Stimulated activated CD8-positive, alpha-beta memory T cell treated with anti-CD3 and anti-CD28 coated beads, Interleukin-15, amount 100 ng/mL, for 24 hours (primary cell): Measurements from ENCODE around the gene FBXO48.

Experiments used
- DNase-seq: peaks from one replicate; pipeline ENCODE4 v3.0.0-alpha.2; 2020; ENCODE audit warnings: low read depth

The FBXO48 gene

DNA sequence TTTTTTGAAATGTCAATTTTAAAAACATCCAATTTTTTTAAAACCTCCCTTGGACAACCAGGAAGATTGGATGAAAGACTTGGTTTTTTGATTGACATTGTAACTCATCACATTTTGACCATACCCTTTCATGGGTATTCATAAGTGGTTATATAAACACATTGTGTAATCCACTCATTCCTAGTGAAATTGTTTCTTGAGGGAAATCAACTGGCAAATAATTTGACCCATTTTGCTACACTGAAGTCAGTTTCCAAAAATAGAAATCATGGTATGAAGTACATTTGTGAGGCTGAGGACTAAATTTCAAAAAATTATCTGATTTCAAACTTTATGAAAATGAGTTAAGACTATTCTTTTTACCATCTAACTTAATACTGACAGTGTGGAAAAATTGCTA, 31.5 kb downstream of the FBXO48 start:
- DNase-seq: no peak

DNA sequence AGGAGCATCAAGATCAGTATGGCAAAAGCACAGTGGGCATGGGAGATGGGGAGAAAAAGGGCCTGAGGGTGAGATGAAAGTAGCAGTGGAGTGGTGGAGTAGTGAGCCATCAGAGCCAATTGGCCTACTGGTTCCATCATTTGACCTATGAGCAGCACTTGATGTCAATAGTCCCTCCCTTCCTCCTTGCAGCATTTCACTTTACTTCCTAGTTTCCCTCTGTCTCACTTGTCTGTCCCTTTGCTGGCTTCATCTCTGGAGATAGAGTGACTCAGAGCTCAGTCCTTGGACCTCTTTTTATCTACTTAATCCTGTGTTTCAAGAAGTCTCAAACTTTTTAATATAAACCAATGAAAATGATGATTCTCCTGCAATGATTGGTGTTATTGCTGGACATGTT, 32.1 kb downstream of the FBXO48 start:
- DNase-seq: no peak

DNA sequence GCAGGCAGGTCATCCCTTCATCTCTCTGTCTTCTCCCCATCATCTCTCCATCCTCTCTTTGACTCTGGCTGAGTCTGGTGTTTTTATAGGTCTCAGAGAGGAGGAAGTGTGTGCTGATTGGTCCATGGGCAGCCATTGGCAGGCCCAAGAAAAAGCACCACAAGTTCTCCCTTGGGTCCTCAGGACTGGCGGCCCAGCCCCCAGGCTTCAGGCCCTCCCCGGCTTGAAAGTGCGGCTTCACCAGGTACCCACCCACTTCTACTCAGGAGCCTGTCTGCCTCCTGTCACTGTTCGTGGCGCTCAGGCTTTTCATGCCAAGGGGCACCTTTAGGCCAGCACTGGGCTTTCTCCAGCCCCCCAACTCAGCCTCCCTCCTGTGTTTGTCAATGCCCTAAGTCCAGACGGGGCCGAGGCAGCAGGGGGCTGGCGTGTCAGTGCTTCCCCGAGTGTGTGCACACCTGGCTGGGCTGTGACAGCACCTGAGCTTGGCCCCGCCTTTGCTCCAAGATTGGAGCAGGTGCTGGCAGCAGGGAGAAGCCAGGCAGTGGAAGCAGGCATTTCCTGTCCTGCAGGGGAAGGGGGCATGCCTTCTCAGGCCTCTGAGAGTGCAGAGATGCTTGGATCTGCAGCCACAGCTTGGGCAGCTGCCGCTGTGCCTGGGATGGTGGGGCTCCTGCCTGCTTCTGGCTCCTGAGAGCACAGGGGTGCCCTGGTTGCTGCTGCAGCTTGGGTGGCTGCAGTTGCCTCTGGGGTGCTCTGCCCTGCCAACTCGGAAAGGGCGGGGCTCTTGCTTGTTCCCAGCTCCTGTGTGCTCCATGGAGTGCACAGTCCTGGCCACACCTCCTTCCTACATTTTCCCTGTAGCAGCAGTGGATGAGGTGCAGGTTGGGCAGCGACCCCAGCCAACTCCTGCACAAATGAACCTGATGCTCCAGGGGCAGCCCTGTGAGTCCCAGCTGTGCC, 34.1 kb downstream of the FBXO48 start:
- no peak for DNase-seq

DNA sequence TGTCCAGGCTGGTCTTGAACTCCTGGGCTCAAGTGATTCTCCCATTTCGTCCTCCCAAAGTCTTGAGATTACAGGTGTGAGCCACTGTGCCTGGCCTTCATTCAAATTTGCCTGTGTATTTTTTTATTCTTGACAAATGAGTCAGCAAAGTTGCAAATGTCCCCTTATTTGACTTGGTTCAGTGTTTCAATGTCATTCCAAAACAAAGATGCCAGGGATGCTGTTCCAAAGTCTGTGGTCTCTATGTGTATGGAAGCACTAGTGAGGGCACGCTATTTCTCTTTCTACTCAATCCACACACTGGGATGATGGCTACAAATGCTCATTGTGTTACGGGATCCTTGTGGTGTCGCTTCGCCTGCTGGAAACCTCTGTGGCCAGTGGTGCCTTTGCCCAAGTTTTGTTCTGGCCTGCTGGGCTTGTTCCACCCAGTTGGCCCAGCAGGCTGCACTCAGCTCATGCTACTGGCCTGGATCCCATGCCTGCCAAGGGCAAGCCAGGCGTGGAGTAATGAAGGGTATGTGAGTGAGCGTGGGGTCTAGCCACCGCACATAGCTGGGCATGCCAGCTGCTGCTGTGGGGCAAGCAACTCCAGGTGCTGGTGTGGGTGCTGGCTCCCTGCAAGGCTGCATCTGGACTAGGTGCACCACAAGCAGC, 35.6 kb downstream of the FBXO48 start:
- no peak for DNase-seq

DNA sequence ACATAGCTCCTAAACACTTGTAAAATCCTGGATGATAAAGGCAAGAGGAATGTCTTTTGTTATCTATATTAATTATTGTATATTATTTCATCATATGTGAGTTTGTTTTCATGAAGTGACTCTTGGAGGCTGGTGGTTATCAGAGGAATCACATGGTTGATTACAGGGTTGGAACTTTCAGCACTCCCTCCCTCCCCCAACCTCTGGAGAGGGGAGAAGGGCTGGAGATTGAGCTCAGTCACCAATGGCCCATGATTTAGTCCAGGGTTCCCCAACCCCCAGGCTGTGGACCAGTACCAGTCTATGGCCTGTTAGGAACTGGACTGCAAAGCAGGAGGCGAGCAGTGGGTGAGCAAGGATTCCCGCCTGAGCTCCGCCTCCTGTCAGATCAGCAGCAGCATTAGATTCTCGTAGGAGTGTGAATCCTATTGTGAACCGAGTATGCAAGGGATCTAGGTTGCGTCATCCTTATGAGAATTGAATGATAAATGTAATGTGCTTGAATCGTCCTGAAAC, 37.7 kb downstream of the FBXO48 start:
- DNase-seq: no peak

DNA sequence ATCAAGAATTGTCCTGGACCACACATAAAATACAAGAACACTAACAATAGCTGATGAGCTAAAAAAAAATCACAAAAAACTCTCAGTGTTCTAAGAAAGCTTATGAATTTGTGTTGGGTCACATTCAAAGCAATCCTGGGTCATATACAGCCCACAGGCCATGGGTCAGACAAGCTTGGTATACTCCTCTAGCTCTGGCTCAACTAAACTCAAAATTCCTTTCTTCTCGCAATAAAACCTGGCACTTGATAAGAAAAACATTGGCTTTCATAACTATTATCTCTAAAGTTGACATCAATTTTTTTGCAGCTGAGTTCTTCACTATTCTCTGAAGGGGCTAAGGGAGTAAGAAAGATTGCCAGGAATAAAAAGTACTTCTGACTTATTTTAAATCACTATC, 38.3 kb downstream of the FBXO48 start:
- DNase-seq: no peak

DNA sequence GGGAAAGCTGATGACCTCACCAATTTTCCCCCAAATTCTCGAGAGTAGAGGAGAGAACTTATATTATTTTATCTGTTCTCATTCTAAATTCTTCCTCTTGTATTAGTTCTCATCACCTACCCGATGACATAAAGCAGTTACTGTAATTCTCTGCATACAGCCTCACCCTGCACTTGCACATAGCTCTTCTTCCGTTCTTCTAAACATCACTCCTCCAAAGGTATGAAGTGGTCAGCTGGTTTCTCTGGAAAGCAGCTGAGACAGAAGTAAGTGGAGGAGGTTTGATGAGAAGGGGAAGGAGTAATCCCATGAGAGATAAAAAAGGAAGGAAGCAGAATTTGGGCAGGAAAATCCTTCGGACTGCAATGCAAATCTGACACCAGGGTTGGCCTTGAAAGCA, 39.0 kb downstream of the FBXO48 start:
- no peak for DNase-seq

DNA sequence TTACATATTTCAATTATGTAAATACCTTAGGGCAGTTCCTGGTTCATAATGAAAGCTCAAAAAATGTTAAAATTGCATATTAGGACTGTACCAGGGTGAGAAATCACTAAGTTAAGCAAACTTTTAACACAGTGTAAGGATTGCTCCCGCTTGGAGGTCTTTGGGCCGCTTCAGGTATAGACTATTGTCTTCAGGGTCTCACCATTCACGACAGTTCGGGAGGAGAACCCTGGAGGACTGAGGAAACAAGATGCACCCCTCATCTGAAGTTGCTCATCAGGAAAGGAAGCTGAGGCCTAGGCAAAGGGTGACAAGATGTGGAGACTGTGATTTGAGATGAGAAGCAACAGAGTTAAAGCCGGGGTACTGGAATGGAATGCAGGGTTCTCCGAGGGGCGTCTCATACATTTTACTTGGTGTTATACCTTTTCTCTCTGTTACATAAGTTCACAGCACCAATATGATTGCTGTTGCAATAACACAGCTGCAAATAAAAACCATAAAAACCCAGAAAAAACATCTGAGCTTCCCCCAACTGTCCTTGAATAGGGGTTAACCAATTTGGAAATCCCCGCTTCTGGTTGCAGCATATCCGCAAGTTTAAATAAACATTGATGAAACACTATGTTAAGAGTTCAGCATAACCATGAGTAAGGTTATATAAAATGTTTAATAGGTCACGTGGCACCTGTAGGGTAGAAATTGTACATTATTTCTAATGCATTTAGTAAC, 40.1 kb downstream of the FBXO48 start:
- no peak for DNase-seq

DNA sequence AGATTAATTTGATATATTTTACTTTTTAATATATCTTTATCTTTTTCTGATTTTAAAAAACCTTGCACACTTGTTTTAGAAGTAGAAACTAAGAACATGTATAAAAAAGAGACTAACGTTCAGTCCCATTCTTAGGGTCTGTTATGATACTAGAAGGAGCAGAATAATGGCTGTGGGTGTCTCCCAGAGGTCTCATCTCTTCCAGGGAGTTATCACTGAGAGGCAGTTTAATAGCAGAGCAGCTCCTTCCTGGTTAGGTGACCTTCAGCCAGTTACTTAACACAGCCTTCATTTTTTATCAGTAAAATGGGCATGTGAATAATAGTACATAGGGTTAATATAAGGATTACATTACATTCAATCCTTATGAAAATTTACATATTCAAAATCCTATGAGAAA, 40.6 kb downstream of the FBXO48 start:
- no peak for DNase-seq

DNA sequence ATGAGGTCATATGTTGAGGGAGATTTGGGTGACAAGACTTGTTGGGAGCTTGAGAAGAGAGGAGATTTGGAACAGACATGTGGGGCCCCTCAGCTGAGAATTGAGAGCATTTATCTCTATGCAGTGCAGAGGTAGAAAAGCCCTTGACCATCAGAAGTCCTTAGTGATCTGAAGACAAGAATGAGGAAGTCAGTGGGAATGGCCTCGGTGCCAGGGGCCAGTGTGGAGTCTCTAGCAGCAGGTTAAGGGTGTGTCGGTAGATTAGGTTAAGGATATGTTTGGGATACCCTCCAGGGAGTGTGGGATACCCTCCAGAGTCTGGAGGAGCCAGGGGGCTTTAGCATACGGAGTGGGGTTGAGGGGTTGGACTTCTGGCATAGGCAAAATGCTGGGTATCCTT, 41.6 kb downstream of the FBXO48 start:
- no peak for DNase-seq

DNA sequence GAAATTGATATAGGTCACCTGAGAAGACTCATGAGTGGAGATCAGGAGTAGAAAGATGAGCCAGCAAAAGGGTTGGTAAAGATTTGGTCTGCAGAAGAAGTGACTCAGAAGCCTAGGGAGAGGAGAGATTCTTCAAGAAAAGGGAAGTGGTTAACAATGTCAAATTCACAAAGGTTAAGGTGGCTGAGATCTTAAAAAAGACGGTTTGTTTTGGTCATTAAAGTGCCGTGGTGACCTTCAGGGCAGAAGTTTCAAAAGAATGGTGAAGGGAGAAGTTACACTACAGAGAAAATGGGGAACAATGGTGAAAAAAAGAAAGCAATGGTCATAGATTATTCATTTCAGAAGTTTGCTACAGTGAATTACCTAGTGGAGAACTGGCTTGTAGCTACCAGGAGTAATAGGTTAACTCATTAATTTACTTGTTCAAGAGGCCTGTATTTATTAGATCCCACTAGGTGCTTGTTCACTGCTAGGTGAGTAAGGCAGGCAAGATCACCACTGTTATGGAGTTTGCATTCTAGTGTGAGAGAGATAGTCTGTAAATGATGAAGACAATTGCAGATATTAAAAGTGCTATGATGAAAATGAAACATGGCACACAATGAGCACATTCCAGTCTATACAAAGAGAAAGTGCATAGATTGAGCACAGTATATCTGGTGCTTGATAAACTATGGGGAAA, 43.0 kb downstream of the FBXO48 start:
- DNase-seq: no peak

DNA sequence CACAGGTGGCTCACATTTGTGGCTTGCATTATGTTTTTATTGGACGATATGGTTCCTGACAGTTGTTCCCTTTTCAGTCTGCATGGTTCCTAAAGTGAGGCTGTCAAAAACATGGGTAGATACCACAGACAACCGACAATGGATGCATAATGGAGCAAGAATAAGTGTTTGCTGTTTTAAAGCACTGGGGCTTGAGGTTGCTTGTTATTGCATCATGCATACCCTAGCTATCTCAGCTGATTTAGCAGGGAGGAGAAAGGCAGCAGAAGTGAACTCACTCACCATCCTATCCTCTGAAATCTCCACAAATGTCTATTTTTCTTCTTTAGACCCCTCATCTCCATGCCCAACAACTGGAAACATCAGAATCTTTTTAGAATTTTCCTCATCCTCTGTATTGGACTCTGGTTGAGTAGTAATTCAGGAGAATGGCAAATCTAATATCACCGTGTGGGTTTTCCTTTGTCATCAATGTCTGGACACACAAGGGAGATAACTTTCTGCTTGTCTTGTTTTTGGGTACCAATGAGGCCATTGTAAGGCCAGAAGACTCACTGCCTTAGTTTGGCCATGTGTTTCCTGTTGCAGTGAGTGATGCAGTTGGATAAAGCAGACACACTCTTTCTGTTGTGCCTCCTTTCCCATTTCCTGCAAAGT, 46.7 kb downstream of the FBXO48 start:
- no peak for DNase-seq

DNA sequence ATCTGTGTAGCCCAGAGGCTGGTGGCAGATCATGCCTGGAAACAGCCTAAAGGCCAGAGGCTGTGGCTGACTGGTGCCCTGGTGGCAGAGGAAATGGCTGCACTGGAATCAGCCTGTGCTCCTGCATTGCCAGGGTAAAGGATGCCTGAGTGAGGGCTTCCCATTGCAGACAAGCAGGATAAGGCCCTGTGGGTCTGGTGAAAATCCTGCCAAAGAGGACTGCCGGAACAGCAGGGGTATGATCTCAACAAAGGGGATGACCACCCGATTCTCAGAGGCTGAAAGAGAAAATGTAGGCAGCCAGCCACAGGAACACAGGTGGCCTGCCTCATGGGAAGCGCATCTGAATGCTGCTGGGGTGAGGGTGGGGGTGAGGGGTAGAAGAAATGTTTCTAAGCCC, 48.2 kb downstream of the FBXO48 start:
- no peak for DNase-seq

DNA sequence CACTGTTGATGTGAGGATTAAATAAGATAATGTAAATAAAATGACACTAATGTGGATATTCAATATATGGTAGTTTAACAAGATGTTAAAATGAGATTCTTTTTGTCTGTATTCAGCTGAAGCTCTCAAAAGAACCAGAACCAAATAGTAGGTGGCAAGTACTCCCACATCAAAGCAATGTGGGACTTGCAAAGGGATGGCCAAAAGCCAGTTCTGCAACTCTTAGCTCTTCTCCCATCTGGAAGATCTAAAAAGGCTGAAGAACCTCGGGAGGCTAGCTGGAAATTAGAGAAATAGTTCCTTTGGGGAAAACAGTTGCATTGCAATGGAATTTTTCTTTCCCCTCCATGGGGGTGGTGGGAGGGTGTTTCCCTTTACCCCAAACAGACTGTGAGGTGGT, 48.7 kb downstream of the FBXO48 start:
- no peak for DNase-seq

DNA sequence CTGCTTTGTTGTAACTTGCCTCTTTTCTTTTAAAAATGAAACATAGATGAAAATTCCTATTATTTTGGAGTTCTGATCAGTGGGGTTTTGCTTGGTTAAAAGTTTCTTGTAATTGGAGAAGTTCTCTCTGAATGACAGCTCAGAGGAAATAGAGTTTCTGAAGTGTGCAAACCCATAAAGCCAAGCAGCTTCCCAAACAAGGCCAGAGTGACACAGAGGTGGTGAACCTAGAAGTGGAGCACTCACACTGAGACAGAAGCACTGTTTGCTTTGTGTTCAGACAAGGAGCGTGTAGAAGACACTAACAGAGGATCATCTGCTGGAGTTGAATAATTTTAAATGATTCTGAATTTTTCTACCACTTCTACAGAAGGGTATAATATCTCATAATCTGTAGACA, 49.2 kb downstream of the FBXO48 start:
- no peak for DNase-seq

DNA sequence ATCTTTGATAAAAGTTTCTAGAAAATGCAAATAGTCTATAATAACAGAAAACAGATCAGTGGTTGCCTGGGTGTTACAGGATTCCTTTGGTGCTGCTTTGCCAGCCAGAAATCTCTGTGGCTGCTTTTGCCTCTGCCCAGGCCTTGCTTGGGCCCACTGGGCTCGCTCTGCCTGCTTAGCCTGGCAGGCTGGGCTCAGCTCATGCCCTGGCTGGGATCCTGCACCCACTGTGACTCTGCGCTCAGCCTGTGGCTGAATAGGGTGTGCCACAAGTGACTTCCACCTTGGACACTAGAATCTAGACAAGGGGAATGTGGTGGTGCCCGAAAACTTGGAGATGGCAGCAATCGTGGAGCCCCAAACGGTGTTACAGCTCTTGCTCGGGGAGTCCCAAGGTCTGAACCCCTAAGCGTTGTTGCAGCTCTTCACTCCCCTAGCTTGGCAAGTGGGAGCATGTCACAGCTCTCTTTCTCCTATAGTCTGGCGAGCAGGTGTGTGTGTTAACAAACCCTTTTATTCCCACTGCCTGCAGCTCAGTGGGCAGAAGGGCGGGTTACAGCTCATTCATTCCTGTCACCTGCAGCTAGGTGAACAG, 50.9 kb downstream of the FBXO48 start:
- DNase-seq: no peak

DNA sequence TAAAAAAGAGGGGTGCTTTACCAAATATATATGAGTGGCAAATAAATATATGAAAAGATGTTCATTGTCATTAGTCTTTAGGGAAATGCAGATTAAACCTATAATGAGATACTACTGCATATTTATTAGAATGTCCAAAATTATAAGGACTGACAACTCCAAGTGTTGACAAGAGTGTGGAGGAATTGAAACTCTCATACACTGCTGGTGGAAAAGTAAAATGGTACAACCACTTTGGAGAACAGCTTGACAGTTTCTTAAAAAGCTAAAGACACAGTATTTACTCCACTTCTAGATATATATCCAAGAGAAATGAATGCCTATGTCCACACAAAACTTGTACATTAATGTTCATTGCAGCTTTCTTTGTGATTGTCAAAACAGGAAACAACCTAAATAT, 51.6 kb downstream of the FBXO48 start:
- no peak for DNase-seq

DNA sequence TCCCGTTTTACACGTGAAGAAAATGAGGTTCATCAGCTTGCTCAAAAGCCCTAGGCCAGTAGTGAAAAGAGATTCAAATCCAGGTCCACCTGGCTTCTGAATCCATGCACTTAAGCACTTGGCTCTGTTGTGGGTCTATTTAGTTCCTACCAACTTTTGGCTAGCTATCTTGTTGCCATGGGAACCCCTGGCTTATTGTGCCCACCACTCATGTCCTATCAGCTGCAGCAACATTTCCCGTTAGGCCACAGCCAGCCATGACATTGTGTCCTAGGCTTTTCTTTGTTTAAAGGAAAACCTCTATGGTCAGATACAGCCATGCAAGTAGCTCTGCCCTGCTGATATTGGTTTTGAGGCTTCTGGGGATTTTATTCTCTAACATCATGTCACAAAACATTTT, 52.2 kb downstream of the FBXO48 start:
- no peak for DNase-seq

DNA sequence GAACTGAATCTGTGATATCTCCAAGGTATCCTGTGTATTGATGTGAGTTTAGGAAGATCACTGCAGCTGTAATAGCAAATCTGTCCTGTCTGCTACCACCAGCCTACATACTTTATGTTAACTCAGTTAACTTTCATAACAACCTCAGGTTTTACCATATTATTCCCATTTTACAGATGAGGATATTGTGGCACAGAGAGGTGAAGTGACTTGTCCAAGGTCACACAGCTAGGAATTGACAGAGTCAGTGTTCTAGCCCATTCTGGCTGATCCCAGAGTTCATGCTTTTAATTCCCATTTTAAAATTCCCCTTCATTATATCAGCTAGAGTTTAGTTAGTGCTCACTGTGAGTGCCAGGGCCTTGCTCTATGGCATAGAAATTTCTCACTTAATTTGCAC, 52.6 kb downstream of the FBXO48 start:
- no peak for DNase-seq

DNA sequence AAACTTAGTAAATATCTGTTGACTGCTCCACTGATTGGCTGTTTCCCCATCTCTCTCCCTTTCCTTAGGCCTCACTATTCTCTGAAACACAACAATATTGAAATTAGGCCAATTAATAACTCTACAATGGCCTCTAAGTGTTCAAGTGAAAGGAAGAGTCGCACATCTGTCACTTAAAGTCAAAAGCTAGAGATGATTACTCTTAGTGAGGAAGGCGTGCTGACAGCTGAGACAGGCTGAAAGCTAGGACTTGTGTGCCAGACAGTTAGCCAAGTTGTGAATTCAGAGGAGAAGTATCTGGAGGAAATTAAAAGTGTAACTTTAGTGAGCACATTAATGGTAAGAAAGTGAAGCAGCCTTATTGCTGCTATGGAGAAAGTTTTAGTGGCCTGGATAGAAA, 53.6 kb downstream of the FBXO48 start:
- DNase-seq: no peak

DNA sequence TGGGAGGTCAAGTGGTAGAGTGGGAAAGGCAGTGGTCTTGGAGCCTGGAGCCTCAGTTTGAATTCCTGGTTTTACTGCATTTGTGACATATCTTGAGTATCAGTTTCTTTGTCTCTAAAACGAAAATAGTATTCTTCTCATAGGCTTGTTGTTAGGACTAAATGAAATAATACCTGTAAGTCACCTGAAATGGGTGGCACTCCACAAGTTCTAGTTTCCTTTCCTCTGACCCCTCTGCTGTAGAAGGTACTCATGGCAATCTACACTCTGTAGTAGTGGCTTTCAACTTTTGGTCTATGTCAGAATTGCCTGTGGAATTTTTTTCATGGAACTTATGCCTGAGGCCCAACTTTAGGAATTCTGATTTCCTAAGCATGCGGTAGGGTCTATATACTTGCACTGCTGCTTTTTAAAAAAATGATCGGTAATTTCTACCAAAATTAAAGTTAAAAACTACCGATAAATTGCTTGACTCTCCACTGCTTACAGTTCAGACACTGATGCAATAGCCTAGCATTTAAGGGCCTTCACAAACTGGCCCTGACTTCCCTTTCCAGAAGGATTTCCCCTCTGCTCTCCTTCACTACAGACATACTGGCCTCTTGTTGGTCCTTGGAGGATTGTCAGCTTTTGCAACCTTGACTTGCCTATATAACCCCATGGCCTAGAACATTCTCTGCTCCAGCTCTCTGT, 54.8 kb downstream of the FBXO48 start:
- DNase-seq: no peak
